VCaP (cell line): ENCODE measurements around the gene CNOT10.
"Not testable (repeated sequence)": the region's sequence is repeated elsewhere in the genome, so short reads cannot be mapped to it uniquely, and the experiment has no call there.

Experiments used
- H3K27ac ChIP-seq: fragments of 450-650 bp; 2 replicates; pipeline ENCODE4 v1.5.1; 2017
- TF ChIP-seq, protein P1 (sequence below): fragments of 450-650 bp; conservative IDR thresholded peaks from 2 replicates; pipeline ENCODE4 v1.5.1; 2017; ENCODE audit warnings: mild to moderate bottlenecking, moderate library complexity

Gene CNOT10, protein sequence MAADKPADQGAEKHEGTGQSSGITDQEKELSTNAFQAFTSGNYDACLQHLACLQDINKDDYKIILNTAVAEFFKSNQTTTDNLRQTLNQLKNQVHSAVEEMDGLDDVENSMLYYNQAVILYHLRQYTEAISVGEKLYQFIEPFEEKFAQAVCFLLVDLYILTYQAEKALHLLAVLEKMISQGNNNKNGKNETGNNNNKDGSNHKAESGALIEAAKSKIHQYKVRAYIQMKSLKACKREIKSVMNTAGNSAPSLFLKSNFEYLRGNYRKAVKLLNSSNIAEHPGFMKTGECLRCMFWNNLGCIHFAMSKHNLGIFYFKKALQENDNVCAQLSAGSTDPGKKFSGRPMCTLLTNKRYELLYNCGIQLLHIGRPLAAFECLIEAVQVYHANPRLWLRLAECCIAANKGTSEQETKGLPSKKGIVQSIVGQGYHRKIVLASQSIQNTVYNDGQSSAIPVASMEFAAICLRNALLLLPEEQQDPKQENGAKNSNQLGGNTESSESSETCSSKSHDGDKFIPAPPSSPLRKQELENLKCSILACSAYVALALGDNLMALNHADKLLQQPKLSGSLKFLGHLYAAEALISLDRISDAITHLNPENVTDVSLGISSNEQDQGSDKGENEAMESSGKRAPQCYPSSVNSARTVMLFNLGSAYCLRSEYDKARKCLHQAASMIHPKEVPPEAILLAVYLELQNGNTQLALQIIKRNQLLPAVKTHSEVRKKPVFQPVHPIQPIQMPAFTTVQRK

DNA sequence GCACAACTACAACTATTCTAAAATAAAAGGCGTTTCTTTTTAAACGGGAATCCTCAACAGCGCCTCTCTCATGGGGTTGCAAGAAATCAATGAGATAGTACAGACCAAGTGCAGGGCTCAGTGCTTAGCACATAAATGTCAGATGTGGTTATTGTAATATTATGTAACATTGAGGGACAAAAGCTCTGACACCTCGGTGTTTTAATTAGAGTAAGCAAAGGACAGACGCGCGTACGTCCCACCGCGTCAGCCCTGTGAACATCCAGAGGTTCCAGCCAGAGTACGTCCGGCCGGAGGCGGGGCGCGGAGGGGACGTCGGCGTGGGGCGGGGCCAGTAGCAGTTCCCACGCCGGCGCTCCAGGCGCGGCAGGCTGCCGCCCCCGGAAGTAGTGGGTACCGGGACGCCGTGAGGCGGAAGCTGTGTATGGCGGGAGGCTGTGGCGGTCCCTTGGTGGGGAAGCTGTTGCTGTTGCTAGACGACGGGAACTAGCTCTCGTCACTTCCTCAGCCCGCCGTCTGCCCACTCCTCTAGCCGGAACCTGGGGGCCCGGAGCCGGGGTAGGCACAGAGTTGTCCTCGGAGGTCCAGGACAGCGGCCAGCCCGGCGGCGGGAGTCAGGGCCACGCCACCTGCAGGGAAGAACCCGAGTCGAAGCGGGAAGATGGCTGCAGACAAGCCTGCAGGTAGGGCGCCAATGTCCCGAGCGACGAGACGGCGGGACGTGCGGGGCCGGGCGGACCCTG, at the start of gene CNOT10:
TSS of gene CNOT10 (plus strand) at position 389 of the 743 bp plus-strand sequence. CDS start at position 662, 273 bp downstream.
- TF ChIP-seq, protein P1, sequence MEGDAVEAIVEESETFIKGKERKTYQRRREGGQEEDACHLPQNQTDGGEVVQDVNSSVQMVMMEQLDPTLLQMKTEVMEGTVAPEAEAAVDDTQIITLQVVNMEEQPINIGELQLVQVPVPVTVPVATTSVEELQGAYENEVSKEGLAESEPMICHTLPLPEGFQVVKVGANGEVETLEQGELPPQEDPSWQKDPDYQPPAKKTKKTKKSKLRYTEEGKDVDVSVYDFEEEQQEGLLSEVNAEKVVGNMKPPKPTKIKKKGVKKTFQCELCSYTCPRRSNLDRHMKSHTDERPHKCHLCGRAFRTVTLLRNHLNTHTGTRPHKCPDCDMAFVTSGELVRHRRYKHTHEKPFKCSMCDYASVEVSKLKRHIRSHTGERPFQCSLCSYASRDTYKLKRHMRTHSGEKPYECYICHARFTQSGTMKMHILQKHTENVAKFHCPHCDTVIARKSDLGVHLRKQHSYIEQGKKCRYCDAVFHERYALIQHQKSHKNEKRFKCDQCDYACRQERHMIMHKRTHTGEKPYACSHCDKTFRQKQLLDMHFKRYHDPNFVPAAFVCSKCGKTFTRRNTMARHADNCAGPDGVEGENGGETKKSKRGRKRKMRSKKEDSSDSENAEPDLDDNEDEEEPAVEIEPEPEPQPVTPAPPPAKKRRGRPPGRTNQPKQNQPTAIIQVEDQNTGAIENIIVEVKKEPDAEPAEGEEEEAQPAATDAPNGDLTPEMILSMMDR = peak; percentile 41
- H3K27ac ChIP-seq = peak within 1 kb of the TSS; percentile 90

- H3K27ac ChIP-seq = no peak overlapping the region
- TF ChIP-seq, protein P1 = no peak
Observed at GRCh38 chr3:32640939-32641338, 44.0 kb upstream of the CNOT10 start.

DNA sequence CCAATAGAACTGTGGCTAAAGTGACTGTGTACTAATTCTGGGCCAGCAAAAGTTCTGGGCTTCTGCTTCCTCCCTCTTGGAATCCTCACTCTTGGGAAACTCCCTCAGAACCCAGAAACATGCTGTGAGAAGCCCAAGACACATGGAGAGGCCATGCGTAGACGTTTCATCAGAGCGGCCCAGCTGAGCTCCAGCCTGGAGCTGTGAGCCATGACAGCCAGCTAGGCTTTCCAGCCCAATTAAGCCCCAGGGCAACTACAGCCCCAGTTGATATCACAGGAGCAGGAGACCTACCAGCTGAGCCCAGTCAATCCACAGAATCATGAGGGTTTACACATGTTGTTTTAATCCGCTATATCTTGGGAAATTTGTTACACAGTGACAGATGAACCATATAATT, 43.6 kb upstream of the CNOT10 start:
- TF ChIP-seq, protein P1 = no peak
- no peak overlapping the region for H3K27ac ChIP-seq

- TF ChIP-seq, protein P1 = no peak
- no peak overlapping the region for H3K27ac ChIP-seq
Observed at GRCh38 chr3:32643354-32643753, 41.6 kb upstream of the CNOT10 start.

GRCh38 chr3:32643816-32644215, 41.2 kb upstream of the CNOT10 start:
- H3K27ac ChIP-seq = no peak overlapping the region
- TF ChIP-seq, protein P1 = no peak

DNA sequence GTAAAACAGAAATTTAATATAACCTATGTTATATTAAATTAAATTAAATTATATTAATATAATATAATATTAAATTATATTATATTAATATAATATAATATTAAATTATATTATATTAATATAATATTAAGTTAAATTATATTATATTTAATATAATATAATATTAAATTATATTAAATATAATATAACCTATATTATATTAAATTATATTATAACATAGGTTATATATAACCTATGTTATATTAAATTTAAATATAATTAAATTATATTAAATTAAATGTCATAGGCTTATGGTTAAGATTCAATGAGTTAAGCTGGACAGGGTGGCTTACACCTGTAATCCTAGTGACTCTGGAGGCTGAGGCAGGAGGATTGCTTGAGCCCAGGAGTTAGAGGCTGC, 40.6 kb upstream of the CNOT10 start:
- no peak overlapping the region for H3K27ac ChIP-seq
- TF ChIP-seq, protein P1 = no peak

DNA sequence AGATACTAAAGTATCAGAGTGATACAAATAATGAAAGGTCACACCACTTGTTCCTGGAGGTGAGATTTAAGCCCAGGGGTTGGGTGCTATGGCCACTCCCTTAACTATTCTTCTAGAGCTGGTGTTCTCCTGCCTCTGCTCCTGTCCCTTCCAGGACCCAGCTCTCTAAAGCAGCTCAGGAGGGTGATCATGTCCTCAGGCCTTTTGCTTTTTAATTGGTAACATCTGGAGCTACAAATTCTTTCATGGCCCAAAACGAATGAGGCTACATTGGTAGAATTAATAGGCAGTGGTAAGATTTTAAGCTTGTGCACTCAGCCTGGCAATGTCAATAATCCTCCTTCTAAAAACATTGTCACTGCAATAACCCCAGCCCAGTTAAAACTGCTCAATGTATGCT, 38.2 kb upstream of the CNOT10 start:
- no peak overlapping the region for H3K27ac ChIP-seq
- TF ChIP-seq, protein P1 = no peak

- H3K27ac ChIP-seq = not testable (repeated sequence)
Observed at GRCh38 chr3:32652337-32653100, 32.5 kb upstream of the CNOT10 start.
